GM12892 (cell line): ENCODE results near the gene PHF21A.

ENCODE experiments used
- DNase-seq: peaks from one replicate; pipeline ENCODE4 v3.0.0; 2011; ENCODE audit not compliant: insufficient read length
- FAIRE-seq: peaks from 2 replicates; lab custom pipeline; 2011; peaks lifted over from hg19 to GRCh38; lab: Jason Lieb, UNC
- POLR2A ChIP-seq: IDR thresholded peaks from 2 replicates; pipeline ENCODE4 v1.6.1; 2011; ENCODE audit warnings: low read depth, low read length, control low read depth
- POLR2AphosphoS5 ChIP-seq: IDR thresholded peaks from 2 replicates; pipeline ENCODE4 v1.6.1; 2011; ENCODE audit warnings: low read depth, low read length, control low read depth
- TAF1 ChIP-seq: IDR thresholded peaks from 2 replicates; pipeline ENCODE4 v1.6.1; 2011; ENCODE audit warnings: low read depth, mild to moderate bottlenecking, control low read depth, low read length, borderline replicate concordance

The PHF21A gene

GRCh38 chr11:46009647-46010046 is 111.6 kb downstream of the PHF21A start:
- FAIRE-seq = no peak
- DNase-seq = no peak
- TF ChIP-seq POLR2AphosphoS5 (no peak), POLR2A (no peak), TAF1 (no peak)

DNA sequence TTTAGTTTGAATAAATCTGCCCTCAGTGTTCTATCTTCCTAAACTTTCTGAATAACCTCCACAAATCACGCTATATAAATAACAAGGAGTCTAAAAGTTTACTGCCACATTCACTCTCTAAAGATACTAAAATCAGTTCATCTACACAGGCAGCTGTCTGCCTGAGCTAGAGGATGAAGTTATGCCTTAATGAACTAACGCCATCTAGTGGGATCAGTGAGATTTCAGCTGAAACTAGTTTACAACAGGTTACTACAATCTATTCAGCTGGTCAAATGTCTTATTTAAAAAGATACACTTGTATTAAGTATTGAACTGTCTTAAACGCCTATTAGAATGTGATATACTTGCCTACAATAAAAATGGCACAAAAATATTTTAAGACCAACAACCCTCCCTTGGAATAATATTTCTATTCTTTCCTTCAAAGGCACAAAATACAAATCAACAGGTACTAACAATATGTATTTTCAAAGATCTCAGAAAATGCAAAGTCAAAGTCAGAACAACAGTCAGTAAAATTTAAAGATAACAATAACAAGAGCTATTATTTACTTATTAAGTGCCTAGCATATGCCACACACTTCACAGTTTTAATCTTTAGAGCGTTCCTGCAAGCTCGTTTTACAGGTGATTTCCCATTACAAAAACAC is 114.7 kb downstream of the PHF21A start:
- DNase-seq (peak; percentile 13), FAIRE-seq (peak; percentile 83)
- TF ChIP-seq TAF1 (no peak), POLR2AphosphoS5 (no peak), POLR2A (no peak)

DNA sequence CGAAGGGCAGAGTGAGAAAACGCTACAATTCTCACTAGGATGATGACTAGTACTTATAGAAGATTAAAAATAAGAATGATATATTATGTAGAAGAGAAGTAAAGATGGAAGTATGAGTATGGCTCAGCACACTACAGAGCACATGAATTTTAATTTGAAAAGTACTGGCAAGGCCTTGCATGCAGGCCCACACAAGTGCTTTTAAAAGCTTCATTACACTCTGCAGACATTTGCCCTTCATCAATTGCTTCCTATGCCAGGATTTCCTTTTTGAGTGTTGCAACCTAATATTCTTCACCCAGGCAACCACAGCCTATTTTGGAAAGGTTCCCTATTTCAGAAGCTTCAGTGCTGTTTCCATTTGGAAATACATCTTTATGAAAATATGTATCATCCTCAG is 117.7 kb downstream of the PHF21A start:
- FAIRE-seq (no peak), DNase-seq (no peak)
- TF ChIP-seq POLR2AphosphoS5 (no peak), TAF1 (no peak), POLR2A (no peak)

GRCh38 chr11:46002189-46002588 is 119.1 kb downstream of the PHF21A start:
- DNase-seq = no peak
- no peak for FAIRE-seq
- TF ChIP-seq POLR2A (no peak), POLR2AphosphoS5 (no peak), TAF1 (no peak)

DNA sequence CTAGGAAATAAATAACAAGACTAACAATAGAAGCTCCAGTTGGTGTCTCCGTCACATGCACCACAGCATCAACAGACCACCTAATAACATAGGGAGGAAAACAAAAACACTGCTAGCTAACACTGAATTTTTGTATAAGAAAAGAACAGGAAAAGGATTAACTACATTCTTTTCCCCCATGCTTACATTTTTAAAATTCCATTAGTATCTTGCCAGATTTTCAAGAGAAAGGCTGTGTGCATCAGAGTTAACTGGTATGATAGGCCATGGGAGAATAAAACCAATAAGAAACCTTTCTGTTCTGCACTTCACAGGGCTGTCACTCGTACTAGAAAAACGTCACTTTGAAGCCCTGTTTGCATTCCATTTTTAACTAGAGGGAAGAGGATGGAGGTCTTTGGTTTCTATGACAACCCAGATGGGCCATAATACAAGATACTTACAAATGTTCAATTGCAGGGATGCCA is 119.8 kb downstream of the PHF21A start:
- FAIRE-seq = no peak

GRCh38 chr11:45997599-45997998 is 123.7 kb downstream of the PHF21A start:
- no peak for TF ChIP-seq POLR2A
- no peak for TF ChIP-seq TAF1
- no peak for TF ChIP-seq POLR2AphosphoS5
- FAIRE-seq = no peak
- no peak for DNase-seq

More for the DNA sequence above, 119.8 kb downstream of the PHF21A start:
- no peak for DNase-seq
- no peak for TF ChIP-seq POLR2A
- TF ChIP-seq TAF1 = no peak
- no peak for TF ChIP-seq POLR2AphosphoS5

DNA sequence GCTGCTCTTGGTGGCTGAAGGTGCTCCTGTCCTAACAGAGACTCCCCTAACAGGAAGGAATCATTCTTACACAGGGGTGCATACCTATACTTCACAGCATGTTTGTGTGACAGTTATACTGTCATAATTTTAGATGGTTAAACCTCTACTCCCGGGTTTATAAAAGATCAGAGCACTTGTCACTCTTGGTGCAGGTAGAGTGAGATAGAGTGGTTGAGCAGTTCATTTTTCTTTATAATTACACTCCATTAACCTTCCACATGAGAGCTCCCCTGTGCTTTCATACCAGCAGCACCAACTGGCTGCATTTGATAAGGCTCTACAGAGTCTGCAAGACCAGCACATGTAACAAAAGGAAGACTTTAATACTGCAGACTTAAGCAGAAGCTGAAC is 125.9 kb downstream of the PHF21A start:
- DNase-seq = no peak
- TF ChIP-seq POLR2A (no peak), POLR2AphosphoS5 (no peak), TAF1 (no peak)
- no peak for FAIRE-seq

DNA sequence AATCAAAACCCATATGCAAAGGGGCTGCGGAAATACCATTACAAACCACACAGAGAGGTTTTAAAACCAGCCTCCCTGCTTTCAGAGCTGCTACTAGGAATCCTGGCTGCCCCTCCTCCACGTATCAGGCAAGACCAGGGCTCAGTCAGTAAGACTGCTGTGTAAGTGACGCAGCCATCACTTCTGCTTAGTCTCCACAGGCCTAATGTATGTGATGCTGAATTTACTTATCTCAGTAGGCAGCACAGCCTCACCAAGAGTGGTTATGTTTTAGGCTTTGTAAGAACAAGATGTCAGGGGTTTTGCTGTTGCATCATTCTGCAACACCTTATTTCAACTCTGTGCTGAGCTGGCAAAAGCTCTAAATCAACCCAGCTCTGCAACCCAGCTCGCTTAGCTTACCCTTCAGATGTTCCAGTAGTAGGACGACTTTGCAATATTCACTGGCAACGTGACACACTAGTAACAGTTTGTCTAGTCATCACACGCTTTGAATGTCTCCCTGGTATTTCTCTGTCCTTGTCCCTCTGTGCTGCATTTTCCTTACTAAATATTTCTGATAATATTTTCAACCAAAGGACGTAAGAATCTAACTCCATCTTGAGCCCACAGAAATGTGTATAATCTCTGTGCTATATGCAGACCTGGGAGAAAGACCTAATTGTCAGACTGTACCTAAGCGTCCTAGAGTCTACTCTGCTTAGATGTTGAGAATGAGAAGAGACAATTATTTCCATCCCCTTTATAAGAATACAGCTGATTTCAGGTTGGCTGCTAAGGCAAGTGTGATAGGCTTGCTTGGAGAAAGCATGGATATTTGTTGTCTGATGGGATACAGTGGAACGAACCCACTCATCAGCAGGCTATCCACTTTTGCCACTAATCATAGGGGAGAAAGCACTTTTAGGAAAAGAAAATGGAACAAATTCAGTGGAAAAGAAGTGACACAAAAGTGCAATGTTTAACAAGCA is 126.6 kb downstream of the PHF21A start:
- TF ChIP-seq POLR2A (no peak), POLR2AphosphoS5 (no peak), TAF1 (no peak)
- FAIRE-seq (no peak), DNase-seq (no peak)

DNA sequence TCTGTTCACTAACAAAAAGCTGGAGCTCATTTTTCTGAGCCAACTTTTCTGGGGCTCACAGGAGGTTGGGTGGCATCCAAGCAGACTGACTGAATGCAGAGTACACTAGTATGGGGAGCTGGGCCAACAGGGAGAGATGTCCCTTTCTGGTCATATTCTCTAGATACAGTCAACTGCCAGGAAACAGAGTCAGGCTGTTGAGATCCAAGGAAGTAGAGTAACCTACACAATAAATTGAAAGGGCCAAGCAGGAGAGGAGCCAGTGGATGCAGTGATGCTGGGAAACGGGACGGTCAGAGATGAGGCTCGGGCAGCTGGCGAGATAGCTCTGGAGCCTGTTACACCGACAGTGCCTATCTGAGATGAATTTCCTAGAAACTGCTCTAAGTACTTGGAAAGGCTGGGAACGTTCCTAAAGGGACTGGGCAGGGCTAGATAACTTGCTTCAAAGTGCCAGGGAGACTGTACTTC is 127.7 kb downstream of the PHF21A start:
- FAIRE-seq (no peak), DNase-seq (no peak)
- TF ChIP-seq POLR2A (no peak), POLR2AphosphoS5 (no peak), TAF1 (no peak)

GRCh38 chr11:45988921-45989320 is 132.3 kb downstream of the PHF21A start:
- no peak for FAIRE-seq
- DNase-seq = no peak
- TF ChIP-seq TAF1 = no peak
- TF ChIP-seq POLR2A = no peak
- no peak for TF ChIP-seq POLR2AphosphoS5

DNA sequence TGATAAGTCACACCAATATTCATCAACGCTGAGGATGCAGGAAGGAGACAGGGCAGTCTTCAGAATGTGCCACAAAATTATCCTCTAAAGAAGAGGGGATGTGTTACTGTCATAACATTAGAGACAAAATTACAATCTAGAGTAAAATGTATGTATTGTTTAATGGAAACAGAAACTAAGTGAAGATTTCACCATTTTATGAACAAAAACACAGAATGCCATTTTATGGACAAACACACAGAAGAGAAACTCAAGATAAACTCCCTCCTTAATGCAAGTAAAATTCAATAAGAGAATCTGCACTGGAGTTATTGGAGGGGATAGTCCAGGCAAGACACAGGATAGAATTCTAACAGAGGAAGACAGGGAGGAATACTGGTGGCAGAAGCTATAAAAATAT is 136.0 kb downstream of the PHF21A start:
- DNase-seq = no peak
- FAIRE-seq = no peak
- TF ChIP-seq POLR2AphosphoS5 = no peak
- TF ChIP-seq TAF1 = no peak
- no peak for TF ChIP-seq POLR2A

DNA sequence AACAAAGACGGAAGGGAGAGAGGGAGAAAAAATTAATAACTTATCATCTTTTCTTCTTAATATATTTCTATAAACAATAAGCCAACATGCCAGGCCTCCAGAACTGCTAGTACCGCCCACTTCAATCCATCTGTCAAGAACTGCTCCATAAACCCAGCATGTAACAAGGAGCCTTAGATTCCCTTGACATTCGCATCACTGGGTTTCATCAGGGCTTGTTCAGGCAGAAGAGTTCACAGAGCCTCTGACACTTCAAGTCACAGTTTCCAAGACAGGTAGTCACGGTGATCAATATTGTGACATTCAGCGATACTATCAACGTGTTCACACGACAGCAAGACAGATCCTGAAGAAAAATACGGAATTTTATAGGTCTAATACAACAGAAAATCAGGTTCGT is 137.1 kb downstream of the PHF21A start:
- DNase-seq = no peak
- FAIRE-seq = no peak

More for the DNA sequence above, 137.1 kb downstream of the PHF21A start:
- TF ChIP-seq POLR2A (no peak), POLR2AphosphoS5 (no peak), TAF1 (no peak)
